GM19452 (cell line): ENCODE results near the gene SAXO1.
"Not testable (repeated sequence)": the region's sequence is repeated elsewhere in the genome, so short reads cannot be mapped to it uniquely, and the experiment has no call there.

Experiments
- ATAC-seq: cut with Tn5 transposase; IDR thresholded peaks from one replicate; pipeline ENCODE4 v1.9.1; 2021; ENCODE audit not compliant: unreplicated experiment

The SAXO1 gene

DNA sequence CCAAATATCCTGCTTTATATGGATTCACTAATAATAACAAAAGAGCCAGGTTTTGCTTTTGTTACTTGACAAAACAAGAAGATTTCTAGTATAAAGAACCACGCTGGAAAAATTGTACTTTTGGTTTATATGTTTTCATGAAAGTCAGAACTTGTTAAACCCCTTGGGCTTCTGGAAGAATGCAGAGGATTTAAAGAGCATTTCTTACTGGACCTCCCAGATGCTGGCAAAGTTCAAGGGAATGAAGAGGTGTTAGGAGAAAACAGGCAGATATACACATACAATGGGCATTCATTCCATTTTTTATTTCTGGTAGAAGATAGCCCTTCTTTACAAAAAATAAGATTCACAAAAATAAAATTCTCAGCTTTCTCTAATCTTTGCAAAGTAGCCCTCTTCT lies 61.1 kb downstream of the SAXO1 start:
- no peak for ATAC-seq

DNA sequence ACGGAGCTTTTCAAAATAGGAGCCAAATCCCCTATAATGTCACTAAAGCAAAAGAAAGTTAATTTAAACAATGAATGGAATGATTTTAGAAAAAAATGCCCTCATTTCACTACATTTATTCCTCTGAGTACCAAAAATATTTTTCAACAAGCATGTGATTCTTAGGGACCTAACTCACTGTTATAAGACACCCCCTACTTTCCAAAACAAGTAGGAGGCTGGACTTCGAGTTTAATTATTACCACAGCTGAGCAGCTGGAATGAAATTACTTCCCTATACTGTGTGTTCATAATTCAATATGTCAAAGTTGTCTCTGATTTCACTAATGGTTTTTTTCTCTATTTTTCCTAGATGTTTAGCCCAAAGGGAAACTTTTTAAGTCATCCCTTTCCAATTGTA lies 61.6 kb downstream of the SAXO1 start:
- no peak for ATAC-seq

DNA sequence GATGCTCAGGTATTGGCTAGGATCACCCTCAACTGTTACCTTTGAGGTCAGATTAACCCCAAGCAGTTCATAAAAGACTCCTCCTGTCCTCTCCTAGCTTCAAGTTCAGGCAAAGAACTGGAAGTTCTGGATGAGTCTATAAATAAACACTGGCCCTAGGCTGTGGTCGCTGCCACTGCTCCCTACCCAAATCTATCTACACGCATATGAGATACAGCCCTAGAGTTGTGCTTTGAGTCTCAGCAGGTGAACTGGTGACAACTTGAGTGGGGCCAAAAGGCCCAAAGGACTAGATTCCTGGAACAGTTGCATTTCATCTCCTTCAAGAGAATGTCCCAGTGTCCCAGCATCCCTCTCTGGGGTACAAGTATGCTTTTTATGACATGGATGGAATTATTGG lies 62.6 kb downstream of the SAXO1 start:
- no peak for ATAC-seq

DNA sequence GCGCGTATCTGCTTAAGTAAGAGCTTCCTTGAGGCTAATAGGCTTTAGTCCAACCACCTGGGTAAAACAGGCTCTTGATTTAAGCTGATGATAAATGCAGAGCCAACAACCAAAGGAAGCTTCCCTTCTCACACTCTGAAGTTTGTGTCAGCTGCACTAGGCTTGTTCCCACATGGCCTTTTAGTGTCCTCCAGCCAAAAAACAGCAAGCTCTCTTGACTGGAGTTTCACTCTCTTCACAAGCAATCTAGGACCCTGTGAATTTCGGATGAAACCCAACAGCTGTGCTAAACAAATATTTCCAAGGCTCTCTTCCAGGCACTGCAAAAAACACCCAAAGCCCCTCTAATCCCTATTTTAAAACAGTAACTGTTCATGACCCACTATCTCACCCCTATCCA lies 63.9 kb downstream of the SAXO1 start:
- ATAC-seq, result no peak

DNA sequence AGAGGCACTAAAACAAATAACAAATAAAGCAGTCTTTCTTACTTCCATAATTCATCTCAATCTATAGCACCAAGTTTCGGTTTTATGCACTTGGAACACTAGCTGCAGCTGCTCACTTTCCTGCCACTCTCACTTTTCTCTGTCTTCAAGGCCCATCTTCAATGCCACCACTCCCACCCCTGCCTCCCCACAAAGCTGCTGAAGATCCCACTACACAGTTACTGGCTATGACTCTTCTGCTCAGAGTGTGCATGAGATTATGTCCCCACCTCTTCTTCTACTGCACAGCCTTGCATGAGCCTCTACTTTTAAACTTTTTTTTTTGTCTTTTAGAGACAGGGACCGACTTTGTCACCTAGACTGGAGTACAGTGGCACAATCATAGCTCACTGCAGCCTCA lies 77.4 kb downstream of the SAXO1 start:
- ATAC-seq, result no peak

DNA sequence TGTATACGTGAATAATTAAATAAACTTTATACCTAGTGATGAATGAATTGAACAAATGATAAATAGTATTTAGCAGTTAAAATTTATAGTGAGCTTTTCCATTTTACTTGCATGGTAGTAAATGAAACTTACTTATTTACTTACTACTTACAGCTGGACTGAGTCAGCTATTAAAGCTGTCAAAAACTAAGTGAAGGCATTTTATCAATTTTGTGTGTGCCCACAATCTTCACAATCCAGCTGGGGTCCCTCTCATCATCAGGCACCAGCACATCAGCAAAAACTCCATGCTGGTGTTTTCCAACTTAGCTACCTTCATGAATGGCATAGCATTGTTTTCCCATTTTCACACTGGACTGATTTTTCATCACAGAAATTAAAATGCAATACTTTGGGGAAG lies 81.1 kb downstream of the SAXO1 start:
- no peak for ATAC-seq

DNA sequence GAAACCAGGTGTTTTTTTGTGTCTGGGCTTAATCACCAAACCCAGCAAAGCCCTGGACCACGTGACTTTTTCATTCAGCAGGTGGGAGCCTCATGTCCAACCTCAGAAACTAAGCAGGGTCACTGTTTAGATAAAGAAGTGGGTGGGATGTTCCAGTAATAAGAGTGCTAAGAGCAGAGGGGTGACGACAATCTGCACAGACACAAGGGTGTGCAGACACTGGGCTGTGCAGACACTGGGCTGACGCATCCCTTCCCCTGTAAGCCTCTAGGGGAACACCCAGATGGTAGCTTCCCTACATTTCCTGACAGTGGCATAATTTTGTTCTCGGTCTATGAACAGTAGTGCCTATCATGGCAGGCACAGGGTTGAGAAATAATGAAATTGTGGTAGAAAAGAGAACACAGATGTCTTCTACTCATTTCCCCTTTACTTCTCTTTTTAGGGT lies 85.1 kb downstream of the SAXO1 start:
- no peak for ATAC-seq

DNA sequence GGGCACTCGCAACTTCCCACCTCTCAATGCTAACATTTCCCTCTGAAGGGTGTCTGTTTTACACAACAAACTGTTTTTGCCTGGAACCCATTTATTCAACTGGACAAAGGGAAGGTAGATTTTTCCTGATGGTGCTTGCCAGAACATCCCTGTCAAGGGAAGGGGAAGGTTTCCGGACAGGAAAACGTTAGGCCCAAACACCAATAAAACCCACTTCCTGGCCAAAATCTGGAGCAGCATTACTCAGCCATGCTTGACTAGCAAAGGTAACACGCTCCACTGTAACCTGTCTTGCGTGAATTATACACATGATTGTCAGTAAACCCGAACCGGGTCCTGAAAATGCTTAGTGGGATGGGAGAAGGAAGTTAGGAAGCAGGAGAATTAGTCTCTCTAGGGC lies 90.2 kb downstream of the SAXO1 start:
- no peak for ATAC-seq

DNA sequence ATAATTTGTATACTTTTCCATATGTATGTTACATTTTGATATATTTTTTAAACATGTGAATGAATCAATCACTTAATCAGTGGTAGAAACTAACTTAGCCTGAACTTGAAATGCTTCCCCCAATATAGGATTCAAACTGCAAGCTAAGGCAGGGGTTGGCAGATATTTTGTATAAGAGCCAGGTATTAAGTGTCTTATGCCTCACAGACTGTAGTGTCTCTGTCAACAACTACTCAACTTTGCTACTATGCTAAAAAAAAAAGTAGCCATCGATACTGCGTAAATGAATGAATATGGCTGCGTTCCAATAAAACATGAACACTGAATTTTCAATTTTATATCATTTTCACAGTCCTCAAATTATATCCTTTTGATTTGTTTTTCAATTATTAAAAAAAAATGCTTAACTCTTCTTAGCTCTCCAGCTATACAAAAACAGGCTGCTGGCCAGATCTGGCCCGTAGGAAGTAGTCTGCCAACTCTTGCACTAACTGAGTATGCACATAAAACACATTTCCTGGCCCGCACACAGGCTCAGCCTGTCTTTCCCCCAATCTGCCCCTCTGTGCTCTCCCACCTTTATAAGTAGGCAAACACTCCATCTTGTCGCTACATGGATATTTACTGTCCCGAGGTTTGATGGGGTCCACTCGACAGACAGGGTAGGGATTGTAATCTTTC lies 91.8 kb downstream of the SAXO1 start:
- ATAC-seq, result no peak

DNA sequence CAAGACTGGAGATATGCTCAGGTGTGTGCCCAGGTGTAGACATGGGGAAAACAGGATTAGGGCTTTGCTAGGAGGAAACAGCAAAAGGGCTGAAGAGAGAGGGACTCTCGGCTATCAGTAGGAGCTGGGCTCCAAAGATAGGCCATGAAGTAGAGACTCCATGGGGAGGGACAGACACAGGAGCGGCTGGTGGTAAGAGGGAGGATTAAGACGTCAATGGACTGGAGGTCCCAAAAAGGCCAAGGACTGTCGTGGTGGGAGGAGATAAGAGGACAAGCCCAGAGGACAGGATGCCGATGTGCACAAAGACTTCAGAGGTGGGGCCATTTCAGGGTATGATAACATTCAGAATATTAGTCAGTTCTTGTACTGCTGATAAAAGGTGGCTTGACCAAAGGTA lies 93.1 kb downstream of the SAXO1 start:
- no peak for ATAC-seq

DNA sequence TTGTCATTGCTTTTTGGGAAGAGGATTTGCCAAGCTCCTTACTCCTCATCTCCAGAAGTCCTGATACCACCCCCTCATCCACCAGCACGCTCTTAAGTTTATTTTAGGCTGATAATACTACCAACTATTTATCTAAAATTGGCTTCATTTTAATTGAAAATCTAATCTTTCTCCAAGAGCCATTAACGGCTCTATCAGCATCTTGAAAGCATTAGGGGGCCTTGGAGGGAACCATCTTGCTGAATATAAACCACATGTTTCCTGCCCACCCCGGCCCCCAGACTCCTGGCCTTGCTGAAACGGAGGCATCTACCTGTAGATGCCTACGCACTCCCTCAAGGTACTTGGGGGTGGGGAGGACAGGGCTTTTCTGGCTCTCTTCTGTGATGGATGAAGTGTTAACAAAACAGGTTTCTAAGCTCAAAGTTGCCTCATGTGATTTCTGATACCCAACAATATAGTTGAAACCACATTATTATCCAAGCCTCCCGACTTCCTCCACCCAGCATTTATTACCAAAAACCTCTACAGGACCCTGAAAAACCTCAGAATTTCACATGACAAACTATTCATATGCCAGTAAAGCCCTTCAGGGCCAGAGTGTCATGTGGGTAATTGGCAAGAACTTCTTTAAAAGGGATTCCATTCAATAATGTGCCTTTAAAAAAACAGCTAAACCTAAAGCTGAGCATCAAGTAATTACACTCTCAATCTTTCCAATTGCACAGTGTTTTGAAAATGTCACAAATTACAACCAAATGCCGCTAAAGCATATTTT lies 96.7 kb downstream of the SAXO1 start:
- no peak for ATAC-seq

DNA sequence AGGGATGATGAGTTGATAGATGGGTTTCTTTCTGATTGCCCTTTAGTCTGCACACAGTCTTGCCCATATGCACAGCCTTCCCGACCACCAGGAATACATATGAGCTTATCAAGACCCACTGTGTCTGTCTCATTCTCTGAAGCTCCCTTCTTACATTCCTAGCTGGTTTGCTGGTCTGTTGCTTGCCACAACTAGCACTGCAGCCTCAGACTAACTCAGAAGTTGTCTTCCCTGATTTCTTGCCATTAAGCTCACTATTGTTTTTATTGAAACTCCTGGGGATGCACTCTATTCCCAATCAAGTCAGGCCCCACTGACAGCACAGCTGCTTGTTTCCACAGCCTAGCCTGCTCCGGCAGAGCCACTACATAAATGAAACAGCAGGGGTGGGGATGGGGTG lies 97.5 kb downstream of the SAXO1 start:
- ATAC-seq, result no peak

DNA sequence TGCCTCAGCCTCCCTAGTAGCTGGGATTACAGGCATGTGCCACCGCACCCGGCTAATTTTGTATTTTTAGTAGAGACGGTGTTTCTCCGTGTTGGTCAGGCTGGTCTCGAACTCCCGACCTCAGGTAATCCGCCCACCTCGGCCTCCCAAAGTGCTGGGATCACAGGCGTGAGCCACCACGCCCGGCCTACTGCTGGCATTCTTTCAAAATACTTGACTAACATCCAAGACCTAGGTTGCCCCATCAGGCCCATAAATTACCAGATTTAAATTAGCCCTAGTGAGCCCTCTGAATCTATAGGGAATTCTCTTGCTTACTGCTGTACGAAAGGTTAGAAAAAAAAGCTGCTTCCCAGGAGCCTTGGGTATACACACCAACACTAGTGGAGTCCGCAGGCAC lies 102.4 kb downstream of the SAXO1 start:
- not testable (repeated sequence) for ATAC-seq

DNA sequence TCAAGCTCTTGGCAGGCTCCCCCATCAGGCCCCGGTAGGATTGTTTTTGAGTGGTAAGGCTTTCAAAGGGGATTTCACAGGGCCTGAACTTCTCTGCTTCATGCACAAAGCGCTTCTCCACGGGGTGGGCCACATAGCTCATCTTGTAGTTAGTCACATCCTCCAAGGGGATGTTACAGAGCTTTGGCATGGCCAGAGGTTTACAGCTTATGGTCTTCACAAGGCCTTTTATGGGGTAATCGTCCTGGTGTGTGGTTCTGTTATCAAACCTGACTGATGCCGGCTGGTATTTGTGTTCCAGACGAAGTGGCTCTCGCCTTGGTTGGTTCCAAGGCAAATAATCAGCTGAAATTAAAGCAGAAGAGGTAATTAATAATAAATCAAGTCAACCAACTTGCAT lies 104.3 kb downstream of the SAXO1 start:
- ATAC-seq, result no peak

DNA sequence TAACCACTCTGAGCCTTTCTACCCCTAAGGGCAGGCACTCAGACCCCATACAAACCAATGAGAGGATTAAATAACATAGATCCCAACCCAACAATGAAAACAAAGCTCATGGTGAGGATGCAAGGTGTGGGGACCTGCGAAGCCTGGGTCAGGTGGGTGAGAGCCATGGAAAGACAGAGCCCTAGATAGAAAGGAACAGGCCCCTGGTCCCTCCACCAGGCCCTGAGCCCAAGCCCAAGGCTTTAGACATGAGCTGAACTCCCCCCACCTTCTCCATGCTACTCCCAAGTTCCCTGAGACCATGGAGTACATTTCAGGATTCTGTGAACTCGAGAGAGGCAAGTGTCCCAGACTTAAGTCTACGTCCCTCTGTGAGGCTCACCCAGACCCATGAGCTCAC lies 106.5 kb downstream of the SAXO1 start:
- ATAC-seq, result no peak

DNA sequence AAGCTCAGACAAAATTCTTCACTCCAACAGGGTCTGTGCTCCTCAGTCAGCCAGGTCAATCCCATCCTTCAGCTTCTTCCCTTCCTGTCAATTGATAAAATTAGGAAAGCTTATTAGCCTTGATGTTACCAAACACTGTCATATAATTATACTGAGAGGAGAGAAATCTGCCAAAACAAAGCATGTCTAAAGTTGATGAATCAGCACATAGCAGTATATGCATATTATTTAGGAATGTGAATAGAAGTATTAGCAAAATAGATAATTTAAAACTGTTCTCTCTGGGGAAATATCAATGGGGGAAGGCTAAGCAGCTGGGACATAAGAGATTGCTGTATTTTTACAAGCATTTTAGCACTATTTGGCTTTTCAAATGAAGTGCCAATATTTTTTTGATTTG lies 107.1 kb downstream of the SAXO1 start:
- ATAC-seq, result no peak

DNA sequence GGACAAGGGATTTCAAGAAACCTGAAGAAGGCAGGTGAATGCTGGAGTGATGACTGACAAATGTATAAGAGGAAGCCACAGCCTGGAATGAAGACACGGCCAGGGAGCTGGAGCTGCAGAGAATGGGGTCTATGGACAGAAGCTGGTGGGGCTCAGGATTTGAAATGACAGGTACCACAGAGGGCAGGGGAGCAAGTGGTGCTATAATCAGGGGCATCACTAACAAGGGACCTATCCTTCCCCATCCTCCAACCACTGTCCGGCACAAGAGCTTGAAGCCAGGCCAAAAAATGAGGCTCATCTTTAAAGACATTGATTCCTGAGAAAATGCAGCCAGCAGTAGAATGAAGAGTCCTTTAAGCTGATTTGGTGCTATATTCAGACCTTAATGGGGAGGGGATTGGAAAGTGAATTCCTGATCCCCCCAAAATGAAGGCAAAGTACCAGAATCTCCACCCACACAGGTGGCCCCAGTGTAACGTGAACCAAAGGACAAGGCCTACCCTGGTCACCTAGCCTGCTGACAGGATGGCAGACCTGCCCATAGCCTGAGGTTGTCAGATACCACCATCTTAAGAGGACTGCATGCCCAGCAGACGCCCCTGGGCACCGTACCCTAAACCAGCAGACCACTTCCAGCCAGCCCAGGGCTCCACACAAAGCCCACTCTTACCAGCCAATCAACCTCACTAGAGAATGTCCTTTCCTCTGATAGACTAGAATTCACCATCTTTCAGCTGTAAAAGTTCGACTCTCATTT lies 109.2 kb downstream of the SAXO1 start:
- ATAC-seq, result no peak

DNA sequence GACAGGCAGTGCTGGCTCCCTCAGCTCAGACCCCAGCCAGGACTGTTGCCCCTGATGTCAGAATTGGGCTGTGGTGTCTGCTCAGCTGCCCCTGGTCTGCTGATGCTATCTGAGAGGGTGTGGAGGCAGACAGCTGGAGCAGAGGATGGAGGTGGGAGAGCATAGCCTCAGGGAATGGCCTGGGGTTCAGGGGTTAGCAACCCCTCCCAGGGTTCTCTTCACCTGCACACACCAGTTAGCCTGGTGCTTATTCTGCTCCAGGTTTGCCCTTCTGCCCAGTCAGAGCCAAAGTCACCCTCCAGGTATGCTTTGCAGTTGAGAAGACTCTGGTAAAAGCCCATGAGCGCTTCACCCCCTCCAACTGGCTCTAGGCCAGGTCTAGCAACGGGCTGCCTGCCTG lies 109.8 kb downstream of the SAXO1 start:
- ATAC-seq, result no peak

DNA sequence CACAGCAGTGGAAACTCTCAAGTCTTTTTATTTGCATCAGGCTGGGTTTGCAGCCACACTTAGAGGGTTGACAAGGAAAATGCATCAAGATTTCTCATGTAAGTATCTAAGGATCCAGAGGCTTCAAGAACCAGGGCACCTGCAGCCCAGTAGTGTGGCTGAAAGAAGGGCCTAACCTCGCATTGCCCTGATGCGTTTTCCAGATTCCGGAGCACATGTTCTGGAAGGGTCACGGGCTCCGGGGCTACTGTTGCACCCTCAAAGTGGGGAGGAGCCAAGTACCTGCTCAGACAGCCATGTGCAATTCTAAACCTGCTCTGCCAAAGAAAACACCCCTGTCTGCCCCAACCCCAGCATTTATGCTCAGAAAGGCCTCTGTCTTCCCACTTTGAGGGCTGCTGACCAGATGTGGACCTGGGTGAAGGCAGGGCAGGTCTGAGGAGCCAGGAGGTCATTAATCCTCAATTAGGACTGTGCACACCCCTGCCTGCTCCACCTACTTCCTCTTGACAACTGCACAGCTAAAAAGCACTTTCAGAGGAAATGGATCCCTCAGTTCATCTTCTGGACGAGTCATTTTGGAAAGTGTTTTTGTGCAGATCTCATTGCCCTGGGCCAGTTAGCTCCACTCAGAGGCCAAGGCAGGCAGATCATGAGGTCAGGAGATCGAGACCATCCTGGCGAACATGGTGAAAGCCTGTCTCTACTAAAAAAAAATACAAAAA lies 110.7 kb downstream of the SAXO1 start:
- no peak for ATAC-seq

DNA sequence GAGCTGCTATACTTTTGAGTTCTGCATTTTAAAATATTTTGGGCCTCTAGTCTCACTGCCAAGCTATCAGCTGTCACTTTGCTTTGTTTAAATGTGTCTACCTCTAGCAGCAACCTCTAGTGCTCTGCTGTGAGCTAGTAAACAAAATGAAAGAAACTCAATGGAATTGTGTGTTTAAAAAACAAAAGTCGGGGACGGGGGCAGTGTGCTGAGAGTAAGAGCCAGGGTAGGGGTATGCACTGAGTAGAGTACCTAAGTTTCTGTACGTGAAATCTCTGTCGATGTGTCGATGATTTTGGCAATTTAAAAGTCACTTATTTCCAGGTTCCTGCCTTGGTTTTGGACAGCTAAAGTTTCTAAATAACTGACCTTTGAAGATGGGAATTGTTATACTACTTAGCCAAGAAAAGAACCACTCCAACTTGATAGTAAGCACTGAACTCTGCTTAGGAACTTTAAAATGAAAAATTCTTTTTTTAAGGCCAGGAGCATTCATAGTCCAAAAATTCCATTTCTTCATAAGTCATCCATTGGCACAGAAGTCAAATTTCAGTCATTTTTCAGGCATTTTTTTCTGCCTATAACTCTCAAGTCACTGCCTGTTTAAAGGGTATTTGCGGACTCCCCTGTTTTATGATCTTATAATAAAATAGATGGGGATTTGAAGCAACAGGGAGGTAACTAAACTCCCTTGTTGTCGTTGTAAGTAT lies 111.5 kb downstream of the SAXO1 start:
- ATAC-seq, result no peak
